HG03354 (cell line): ENCODE measurements around the gene FPGS.
"Not testable (repeated sequence)": the region's sequence is repeated elsewhere in the genome, so short reads cannot be mapped to it uniquely, and the experiment has no call there.

Experiments
- ATAC-seq: cut with Tn5 transposase; IDR thresholded peaks from one replicate; pipeline ENCODE4 v1.9.1; 2021; ENCODE audit warnings: mild to moderate bottlenecking; ENCODE audit not compliant: unreplicated experiment, poor library complexity, severe bottlenecking

Gene FPGS

DNA sequence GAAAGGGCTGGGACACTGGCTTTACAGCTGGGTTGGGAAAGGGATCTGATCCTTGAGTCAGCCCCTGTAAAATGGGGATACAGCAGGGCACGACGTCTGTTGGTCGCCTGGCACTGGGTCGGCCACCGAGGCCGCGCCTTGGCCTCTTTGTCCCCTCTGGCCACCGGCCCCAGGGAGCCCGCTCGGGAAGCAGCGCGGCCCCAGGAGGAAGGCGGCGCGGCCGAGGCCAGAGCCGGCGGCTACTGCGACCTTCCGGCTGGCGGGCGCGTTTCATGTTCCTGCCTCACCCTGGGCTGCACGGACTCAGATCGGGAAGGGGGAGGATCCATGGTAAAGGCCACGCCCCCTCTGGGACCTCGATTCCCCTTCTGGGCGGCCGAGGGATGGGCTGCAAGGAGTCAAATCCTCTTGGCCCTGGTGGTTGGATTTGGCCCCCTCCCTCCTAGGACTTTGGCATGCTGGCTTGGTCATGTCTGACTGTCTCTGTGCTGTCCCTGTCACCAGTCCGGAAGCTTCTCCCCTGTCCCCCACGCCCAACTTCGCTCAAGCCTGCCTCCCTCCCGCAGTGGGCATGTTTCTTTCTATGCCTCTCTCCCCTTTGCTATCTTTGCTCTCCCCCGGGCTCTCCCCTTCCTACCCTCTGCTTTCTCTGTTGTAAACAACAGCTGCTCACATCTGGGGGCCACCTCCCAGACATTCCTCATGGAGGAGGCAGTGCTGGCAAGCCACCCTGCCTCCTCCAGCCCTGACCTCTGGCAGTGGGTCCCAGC is 25.8 kb downstream of the FPGS start:
- ATAC-seq, result no peak

DNA sequence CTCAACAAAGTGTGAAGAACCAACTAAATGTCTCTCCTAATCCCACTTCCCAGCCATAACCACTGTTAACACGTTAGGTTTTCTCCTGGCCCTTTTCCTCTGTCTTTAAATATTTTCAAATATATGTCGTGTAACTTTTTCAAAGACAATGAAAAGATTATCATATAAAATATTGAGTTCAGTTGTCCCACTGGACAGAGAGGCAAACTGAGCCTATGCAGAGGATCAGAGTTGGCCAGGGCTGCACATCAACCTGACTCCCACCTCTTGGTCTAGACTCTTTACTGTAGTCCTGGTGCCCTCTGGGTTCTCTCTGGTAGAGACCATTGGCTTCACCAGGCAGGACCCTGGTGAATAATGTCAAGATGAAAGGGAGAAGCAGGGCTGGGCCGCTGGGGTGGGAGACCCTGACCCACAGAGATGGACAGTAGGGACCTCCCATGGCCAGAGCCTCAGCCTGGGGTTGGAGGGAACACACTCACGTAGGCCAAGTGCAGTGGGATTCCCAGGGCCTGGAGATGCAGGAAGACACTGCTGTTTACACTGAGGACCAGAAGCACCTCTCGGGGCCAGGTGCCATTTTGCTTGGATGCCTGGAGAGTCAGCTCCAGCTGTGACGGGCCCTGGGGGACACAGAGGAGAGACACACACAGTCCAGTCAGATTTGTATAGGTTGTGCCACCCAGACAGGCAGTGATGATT is 26.7 kb downstream of the FPGS start:
- no peak for ATAC-seq

DNA sequence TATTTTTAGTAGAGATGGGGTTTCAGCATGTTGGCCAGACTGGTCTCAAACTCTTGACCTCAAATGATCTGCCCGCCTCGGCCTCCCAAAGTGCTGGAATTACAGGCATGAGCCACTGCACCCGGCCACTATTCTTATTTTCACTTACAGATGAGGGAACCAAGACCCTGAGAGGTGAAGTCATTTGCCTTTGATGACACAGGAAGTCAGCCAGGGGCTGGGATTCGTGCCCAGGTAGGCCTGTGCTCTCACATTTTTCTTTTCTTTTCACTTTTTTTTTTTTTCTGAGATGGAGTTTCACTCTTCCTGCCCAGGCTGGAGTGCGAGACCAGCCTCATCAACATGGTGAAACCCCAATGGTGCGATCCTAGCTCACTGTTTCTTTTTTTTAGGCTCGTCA is 29.6 kb downstream of the FPGS start:
- no peak for ATAC-seq

DNA sequence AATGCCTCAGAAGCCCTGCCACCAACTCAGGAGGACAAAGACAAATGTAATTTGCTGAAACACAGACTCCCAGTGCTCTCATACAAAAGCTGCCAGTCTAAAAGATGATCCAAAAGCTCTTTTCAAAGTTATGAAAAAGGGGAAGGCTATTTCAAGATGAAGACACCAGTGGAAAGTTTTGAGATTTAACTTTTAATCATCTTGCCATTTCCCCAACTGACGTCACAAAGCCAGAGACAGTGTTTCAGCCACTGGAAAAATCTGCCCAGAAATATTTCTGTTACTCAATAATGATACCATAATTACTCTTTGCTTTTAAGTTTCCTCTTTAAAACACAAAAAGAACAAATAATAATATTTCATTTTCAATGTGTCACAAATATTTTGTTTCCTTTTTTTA is 30.9 kb downstream of the FPGS start:
- ATAC-seq, result no peak

DNA sequence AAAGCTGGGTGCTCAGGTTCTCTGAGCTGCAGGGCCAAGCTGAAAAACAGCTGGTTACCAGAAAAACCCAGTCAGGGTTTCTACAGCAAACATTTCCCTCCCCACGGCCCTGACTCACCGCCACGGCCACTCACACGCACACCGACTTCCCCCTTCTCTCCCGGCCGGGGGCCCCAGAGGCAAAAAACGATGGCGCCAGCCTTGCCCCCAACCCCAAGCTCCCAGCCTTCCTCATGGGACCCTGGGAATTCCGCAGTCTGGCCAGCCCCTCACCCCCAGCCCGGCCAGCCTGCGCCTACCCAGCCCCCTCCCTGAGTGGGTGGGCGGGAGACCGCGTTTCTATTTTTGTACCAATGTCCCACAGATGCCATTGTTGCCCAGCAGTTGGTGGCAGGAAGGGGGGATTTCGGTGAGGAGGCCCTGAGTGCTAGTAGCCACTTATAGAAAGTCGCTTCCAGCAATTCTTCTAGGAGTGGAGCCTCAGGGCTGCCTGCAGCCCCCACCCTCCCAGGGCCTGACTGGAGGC is 33.4 kb downstream of the FPGS start:
- ATAC-seq, result no peak

DNA sequence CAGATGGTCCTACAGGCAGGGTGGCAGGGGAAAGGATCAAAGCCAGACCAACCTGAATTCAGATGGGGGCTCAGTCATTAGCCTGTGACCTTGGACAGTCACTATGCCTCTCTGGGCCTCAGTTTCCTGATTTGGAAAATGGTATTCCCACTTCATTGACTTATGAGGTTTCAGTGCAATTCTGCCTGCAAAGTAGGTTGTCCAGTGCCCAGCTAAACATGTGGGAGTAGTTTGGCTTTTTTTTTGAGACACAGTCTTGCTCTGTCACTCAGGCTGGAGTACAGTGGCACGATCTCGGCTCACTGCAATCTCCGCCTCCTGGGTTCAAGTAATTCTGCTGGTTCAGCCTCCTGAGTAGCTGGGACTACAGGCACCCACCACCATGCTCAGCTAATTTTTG is 33.9 kb downstream of the FPGS start:
- not testable (repeated sequence) for ATAC-seq

DNA sequence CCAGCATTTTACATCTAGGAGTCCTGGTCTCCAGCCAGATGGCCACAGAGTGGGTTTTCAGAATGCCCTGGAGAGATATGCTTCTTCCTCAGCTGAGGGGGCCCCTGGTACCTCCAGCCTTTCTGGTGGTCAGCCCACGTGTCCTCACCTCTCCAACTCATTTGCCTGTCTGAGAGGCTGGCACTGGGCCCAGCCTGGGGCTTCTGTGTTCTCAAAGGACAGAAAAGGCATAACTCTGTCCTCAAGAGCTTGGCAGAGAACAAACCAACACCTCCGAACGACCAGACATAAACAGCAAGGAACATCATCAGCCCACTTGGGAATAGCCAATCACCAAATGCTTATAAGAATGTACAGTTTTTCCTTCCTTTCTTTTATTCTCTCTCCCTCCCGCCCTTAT is 34.7 kb downstream of the FPGS start:
- ATAC-seq, result no peak

DNA sequence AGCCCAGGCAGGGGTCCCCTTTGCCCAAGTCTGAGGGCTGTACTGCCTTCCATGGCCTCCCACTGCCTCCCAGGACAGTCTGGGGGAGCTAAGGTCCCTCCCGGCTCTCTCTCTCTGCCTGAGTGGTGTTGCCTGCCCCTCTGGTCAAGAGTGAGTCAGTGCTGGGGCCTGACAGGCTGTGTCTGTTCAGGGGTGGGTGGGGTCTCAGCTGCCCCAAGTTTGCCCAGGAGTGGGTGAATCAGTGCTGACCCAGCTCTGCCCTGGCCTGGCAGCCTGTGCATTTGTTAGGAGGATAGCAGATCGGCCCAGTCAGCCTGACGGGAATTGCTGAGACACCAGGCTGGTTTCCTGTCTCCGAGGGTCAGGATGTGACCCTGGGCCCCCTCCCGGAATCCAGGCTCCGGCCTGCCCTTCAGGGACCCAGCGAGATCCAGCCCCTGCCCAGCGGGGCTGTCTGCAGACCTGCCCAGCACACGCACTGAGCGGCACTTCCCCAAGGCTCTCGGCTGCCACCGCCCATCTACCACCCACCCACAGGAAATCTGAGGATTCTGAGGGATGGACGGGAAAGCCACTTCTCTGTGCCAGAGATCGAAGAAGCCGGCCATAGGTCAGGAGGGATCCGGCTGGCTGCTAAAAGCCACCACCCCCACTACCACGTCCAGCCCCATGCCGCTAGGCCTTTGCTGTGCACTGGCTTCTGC is 35.8 kb downstream of the FPGS start:
- ATAC-seq, result no peak

DNA sequence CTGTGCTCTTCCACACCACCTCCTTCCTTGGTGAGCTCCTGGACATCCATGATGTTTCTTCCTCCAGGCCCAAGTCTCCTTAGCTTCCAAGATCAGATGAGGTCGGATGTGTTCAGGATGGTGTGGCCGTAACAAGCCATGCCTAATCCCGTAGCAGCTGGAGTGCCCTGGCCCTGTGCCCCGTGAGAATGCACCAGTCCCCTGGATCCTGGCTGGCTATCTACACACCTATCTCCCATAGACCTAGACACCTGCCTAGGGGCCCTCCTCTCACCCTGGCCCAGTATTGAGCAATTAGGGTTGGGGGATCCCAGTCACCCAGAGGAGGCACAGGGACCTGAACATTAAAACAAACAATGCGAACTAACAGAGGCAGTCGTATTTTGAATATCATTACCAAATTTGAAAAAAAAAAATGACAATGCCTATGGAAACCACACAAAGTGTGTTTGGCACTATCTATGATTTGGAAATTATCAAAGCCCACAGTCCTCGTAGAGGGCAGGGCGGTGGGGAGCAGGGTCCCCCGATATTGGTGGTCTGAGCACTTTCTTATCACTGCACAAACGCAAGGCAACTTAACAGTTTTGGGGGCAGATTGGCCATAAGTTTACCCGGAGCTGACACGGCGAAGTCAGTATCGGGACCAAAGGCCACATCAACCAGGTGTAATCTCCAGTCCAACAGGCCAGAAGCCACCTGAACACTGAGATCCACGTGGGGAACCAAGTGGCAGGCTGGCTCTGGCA is 38.6 kb downstream of the FPGS start:
- ATAC-seq, result no peak

DNA sequence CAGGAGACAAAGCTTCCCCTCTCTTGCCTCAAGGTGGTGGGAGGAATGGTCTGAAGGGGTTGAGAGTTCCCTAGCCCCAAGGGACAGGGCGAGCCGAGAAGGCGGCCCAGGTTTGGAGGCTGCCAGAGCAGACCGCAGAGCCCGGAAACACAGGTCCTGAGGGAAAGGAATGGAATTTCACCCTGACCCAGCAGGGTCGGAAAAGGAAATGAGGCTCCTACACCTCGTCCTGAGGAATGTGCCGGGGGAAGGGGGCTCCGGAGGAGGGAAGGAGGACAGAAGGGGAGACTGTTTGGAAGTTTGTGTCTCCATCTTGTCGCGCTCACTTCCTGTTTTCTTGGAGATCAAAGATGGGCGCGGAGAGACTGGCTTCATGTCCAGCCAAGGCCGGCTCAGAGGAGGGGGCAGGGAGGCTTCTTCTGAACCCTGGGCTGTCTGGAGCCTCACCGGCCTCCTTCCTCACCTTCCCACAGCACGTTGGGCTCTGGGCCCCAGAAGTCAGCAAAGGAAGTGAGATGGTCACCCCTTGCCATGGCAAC is 42.2 kb downstream of the FPGS start:
- ATAC-seq, result no peak

DNA sequence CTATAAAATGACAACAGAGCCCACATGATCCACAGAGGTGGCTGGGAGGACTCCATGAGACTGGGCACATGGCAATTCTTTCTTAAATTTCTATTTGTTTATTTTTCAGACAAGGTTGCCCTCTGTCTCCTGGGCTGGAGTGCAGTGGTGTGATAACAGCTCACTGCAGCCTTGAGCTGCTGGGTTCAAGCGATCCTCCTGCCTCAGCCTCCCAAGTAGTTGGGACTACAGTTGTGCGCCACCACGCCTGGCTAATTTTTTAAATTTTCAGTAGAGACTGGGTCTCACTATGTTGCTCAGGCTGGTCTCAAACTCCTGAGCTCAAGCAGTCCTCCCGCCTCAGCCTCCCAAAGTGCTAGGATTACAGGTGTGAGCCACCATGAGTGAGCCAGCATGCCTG is 42.9 kb downstream of the FPGS start:
- not testable (repeated sequence) for ATAC-seq

DNA sequence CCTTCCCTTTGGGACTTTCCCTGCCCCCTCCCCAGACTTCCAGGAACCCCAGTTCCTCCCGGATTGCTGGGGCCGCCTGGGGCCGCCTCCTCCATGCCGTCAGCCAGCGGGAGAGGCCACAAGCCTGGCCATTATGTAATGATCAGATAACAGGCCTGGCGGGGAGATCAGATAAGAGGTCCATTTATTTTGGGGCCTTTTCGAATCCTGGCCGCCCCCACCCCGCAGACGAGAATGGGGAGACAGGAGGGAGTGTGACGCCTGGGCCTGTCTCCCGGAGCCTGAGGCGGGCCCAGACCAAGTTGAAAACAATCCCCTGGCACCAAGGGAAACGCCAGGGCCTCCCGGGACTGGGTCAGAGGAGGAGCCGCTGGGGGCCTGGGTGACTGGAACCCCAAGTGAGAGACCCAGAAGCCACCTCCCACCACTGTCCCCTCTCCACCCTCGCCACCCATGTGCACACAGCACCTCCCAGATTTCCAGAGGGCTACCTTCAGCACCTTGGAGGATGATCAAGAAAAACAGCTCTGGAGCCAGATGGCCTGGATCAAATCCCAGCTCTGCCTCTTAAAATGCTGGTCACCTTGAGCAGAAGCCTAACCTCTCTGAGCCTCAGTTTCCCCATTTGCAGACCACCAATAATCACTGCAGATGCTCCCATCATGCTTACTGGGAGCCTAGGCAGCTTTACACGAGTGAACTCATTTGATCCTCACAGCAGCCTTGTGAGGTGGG is 43.9 kb downstream of the FPGS start:
- no peak for ATAC-seq

DNA sequence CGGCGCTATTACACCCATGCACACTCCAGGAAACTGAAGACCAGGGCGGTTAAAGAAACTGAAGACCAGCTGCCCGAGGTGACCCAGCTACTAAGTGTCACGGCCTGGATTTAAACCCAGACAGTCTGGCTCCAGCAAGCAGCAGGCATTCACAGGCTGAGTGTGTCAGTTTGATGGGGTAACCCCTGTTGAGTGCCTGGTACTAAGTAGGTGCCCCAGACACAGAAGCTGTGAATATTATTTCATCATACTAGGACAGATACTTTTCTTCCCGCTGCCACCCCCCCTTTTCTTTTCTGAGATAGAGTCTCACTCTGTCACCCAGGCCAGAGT is 44.5 kb downstream of the FPGS start:
- ATAC-seq, result no peak

DNA sequence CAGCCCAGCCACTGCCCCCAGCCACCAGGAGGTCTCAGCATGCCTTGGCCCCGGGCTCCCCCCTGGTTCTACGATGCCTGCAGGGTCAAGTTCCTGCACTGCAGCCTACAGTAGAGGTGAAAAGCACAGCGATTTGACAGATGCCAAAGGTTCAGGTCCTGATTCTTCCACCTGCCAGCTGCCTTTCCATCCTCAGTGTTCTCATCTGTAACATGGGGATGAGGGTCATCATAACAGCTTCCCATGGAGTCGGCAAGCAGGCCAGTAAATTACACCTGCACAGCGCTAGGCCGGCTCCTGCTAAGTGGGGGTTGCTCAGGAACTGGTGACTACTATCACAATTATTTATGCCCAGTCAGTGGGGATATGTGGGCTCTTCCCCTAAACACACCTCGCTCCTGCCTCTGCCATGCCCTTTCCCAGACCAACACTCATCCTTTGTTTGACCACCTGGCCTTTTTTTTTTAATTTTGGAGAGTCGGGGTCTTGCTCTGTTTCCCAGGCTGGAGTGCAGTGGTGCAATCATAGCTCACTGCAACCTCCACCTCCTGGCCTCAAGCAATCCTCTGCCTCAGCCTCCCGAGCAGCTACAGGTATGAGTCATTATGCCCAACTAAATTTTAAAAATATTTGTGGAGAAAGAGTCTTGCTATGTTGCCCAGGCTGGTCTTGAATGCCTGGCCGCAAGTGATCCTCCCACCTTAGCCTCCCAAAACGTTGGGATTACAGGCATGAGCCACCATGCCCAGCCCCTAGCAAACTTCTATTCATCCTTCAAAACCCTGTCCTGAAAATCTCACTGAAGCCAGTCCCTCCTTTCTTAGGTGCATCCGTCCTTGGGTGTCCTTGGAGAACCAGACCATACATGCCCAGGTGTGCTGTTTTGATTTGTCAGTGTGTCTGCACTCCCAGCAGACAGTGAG is 45.4 kb downstream of the FPGS start:
- ATAC-seq, result no peak

DNA sequence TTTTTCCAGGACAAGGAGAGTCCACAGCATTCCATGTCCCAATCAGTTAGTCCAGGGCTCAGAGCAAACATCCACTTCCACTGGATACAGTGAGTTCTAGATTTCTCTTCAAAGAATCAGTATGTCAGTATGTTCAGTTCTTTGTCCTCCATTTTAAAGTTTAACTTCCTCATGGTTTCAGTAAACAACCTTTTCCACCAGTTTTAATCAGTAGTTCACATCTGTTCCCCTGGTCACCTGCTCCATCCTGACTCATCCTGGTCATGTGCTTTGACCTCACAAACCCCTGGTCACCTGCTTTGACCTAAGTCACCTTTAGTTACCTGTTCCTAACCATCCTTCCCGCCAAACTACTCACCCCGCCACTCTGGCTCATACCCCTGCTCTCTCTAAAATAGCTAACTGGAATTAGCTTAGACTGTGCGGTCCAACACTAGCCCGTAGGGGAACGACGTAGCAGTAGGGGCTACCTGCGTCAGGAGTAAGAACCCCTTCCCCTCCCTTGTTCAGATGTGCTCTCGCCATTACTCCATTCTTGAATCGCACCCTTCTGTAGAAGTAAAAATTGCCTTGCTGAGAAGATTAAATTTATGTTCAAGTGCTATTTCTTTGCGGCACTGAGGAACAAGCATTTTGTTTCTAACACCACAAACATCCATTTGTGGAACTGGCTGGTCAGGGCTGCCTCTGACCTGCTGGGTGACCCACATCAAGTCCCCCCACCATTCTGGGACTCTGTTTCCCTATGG is 46.2 kb downstream of the FPGS start:
- ATAC-seq, result no peak

DNA sequence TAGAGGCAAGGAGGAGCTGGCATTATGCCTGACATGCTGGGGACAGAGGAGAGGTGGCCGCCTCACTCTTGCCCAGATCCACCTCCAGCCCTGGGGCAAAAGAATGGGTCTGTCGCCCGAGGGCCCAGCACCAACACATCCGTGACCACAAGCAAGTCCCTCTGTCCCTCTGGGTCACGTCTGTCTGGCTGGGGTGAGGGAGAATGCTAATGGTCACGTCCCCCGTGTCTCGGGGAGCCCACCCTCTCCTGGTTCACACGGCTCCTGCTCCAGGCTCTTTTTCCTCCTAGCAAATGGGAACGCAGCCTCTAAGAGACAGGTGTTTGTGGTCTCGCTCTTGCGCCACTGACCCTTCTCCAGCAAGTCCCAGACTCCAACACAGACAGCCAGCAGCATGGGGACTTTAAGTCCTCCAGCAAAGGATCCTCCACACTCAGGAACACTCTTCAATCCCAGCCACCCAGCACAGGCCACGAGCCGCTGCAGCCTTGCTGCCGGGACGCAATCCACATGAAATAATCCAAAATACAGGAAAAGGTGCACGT is 47.7 kb downstream of the FPGS start:
- ATAC-seq, result no peak

DNA sequence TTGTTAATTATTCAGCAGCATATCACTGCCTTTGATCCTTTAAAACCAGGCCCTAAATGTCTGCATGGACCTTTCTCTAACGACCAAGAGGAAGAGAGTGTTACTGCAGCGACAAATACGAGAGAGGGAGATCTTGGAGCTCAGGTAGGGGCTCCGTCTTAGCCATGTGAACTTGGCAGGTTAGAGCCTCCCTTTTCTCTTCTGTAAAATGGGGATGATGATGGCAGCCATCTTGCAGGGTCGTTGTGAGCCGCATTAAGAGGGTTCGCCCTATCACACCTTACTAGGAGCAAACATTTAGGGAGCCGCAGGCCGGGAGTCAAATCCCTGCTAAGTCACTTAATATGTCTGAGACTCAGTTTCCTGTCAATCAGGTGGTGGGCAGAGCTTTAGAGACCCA is 50.1 kb downstream of the FPGS start:
- no peak for ATAC-seq
